Endodermal cell (in vitro differentiated cells): ENCODE data around the gene LRP3. TPM values are rescaled to one million over a fixed set of nuclear protein-coding genes. Genes with fewer than 3 reads are reported as not detected.

ENCODE experiments used
- DNase-seq: peaks from one replicate; pipeline ENCODE4 v3.0.0-alpha.2; 2017
- H3K27ac ChIP-seq: 2 replicates; pipeline ENCODE4 v1.5.1; 2013; ENCODE audit warnings: mild to moderate bottlenecking, low read depth, low read length, moderate library complexity
- H3K27me3 ChIP-seq: 2 replicates; pipeline ENCODE4 v1.6.1; 2013; ENCODE audit warnings: mild to moderate bottlenecking, low read length, moderate library complexity; ENCODE audit not compliant: insufficient read depth, control insufficient read depth, poor library complexity, severe bottlenecking
- H3K36me3 ChIP-seq: 2 replicates; pipeline ENCODE4 v1.7.0; 2013; ENCODE audit warnings: mild to moderate bottlenecking, low read length, moderate library complexity; ENCODE audit not compliant: control insufficient read depth, insufficient read depth
- H3K4me1 ChIP-seq: one replicate; pipeline ENCODE4 v1.7.0; 2013; ENCODE audit warnings: low read length; ENCODE audit not compliant: control insufficient read depth, insufficient read depth
- H3K4me3 ChIP-seq: 2 replicates; pipeline ENCODE4 v1.5.1; 2013; ENCODE audit warnings: mild to moderate bottlenecking, low read length, moderate library complexity
- H3K9ac ChIP-seq: 2 replicates; pipeline ENCODE4 v1.6.1; 2013; ENCODE audit warnings: mild to moderate bottlenecking, low read length, moderate library complexity; ENCODE audit not compliant: poor library complexity, severe bottlenecking; ENCODE audit errors: extremely low read depth
- H3K9me3 ChIP-seq: 2 replicates; pipeline ENCODE4 v1.6.1; 2013; ENCODE audit warnings: mild to moderate bottlenecking, low read length, moderate library complexity; ENCODE audit not compliant: control insufficient read depth
- H3K27ac Mint-ChIP-seq: 2 replicates; pipeline ENCODE4 v1.8.0; 2020; ENCODE audit warnings: mixed read lengths
- H3K27me3 Mint-ChIP-seq: 2 replicates; pipeline ENCODE4 v1.8.0; 2021; ENCODE audit warnings: mild to moderate bottlenecking, mixed read lengths; ENCODE audit not compliant: insufficient read depth
- H3K36me3 Mint-ChIP-seq: 2 replicates; pipeline ENCODE4 v1.8.0; 2020; ENCODE audit warnings: low read depth, mixed read lengths
- H3K4me1 Mint-ChIP-seq: 2 replicates; pipeline ENCODE4 v1.8.0; 2020; ENCODE audit warnings: mixed read lengths
- H3K4me3 Mint-ChIP-seq: 2 replicates; pipeline ENCODE4 v1.8.0; 2020; ENCODE audit warnings: mild to moderate bottlenecking, moderate library complexity, mixed read lengths
- H3K9me3 Mint-ChIP-seq: 2 replicates; pipeline ENCODE4 v1.8.0; 2020; ENCODE audit warnings: mild to moderate bottlenecking, mixed read lengths
- CTCF ChIP-seq: fragments of 200-600 bp; sonication (generic); conservative IDR thresholded peaks from 2 replicates; pipeline ENCODE4 v1.5.0; 2021; ENCODE audit warnings: antibody characterized with exemption, mild to moderate bottlenecking
- WGBS, 2 experiments: methylation state at CpG; one replicate each; pipeline versions ENCODE4 v1.1.5 to v1.1.7; 2013; ENCODE audit warnings: missing lambda C conversion rate in 2 of 2, mixed read lengths in 1 of 2; ENCODE audit not compliant: insufficient coverage in 1 of 2, insufficient read length in 1 of 2; 5-methylcytosine and 5-hydroxymethylcytosine counted together
- total RNA-seq, 2 donors: library from RNA; stranded (reverse); fragmentation: NEBNext Ultra II Directional in 1 of 2; extraction: Animal tissue kit (Norgen Biotek cat#: 25700) in 1 of 2; gene quantifications; 2 replicates in 1 of 2; 3 replicates in 1 of 2; pipeline ENCODE4 v1.2.1, GENCODE V29; 2021

LRP3 gene
- total RNA-seq, 2 donors from 2014 or later = 21.2 to 34.4 TPM

GRCh38 chr19:33239223-33239975 lies 45.3 kb downstream of the LRP3 start:
- TF ChIP-seq CTCF = no peak
- Histone ChIP-seq H3K4me3 (no peak overlapping the region), H3K36me3 (no peaks in the 10 kb centered on the region), H3K4me1 (no peaks in the 10 kb centered on the region), H3K27me3 (no peaks in the 10 kb centered on the region), H3K9me3 (no peaks in the 10 kb centered on the region), H3K9ac (no peak overlapping the region), H3K27ac (no peak overlapping the region)
- Mint-ChIP-seq H3K27me3 (peaks cover 7% of the 10 kb centered on the region), H3K4me3 (no peak overlapping the region), H3K27ac (no peak overlapping the region), H3K36me3 (no peaks in the 10 kb centered on the region), H3K9me3 (no peaks in the 10 kb centered on the region), H3K4me1 (no peaks in the 10 kb centered on the region)
- no peak for DNase-seq
- WGBS, 2 experiments = 86 to 89% methylated on average over 8 to 10 of the region's 10 CpGs

GRCh38 chr19:33240181-33240771 lies 46.1 kb downstream of the LRP3 start:
- DNase-seq = no peak

GRCh38 chr19:33241091-33241529 lies 47.0 kb downstream of the LRP3 start:
- Histone ChIP-seq H3K27ac (no peak overlapping the region), H3K9ac (no peak overlapping the region), H3K27me3 (no peaks in the 10 kb centered on the region), H3K36me3 (no peaks in the 10 kb centered on the region), H3K4me3 (no peak overlapping the region), H3K4me1 (no peaks in the 10 kb centered on the region), H3K9me3 (peaks cover 8% of the 10 kb centered on the region)
- DNase-seq = no peak
- H3K4me3 Mint-ChIP-seq = no peak overlapping the region
- H3K27me3 Mint-ChIP-seq = peaks cover 4% of the 10 kb centered on the region
- no peaks in the 10 kb centered on the region for H3K36me3 Mint-ChIP-seq
- WGBS, 2 experiments = 82 to 92% methylated on average over 2 to 11 of the region's 11 CpGs
- H3K9me3 Mint-ChIP-seq = peaks cover 12% of the 10 kb centered on the region
- no peaks in the 10 kb centered on the region for H3K4me1 Mint-ChIP-seq
- no peak for TF ChIP-seq CTCF
- no peak overlapping the region for H3K27ac Mint-ChIP-seq

More at GRCh38 chr19:33240181-33240771, 46.1 kb downstream of the LRP3 start:
- peaks cover 4% of the 10 kb centered on the region for H3K27me3 Mint-ChIP-seq
- Histone ChIP-seq H3K4me1 (no peaks in the 10 kb centered on the region), H3K4me3 (no peak overlapping the region), H3K9me3 (no peaks in the 10 kb centered on the region), H3K27me3 (no peaks in the 10 kb centered on the region), H3K36me3 (no peaks in the 10 kb centered on the region), H3K9ac (no peak overlapping the region), H3K27ac (no peak overlapping the region)
- no peak overlapping the region for H3K27ac Mint-ChIP-seq
- TF ChIP-seq CTCF = no peak
- peaks cover 6% of the 10 kb centered on the region for H3K9me3 Mint-ChIP-seq
- no peaks in the 10 kb centered on the region for H3K36me3 Mint-ChIP-seq
- WGBS, 2 experiments = 70 to 92% methylated on average over 2 to 8 of the region's 8 CpGs
- no peak overlapping the region for H3K4me3 Mint-ChIP-seq
- no peaks in the 10 kb centered on the region for H3K4me1 Mint-ChIP-seq
